Osteoblast (primary cell): ENCODE measurements around the gene SSU72. TPM values are rescaled to one million over a fixed set of nuclear protein-coding genes. Genes with fewer than 3 reads are reported as not detected.
"Not testable (repeated sequence)": the region's sequence is repeated elsewhere in the genome, so short reads cannot be mapped to it uniquely, and the experiment has no call there.

Experiments used
- DNase-seq: peaks from one replicate; pipeline ENCODE4 v3.0.0; 2011; ENCODE audit warnings: low spot score, mixed read lengths; ENCODE audit not compliant: insufficient read length; ENCODE audit errors: missing footprints
- H2AFZ ChIP-seq: 2 replicates; pipeline ENCODE4 v1.6.0; 2011; ENCODE audit warnings: mild to moderate bottlenecking, low read length
- H3K27ac ChIP-seq: 2 replicates; pipeline ENCODE4 v1.5.1; 2011; ENCODE audit warnings: mild to moderate bottlenecking, low read depth, low read length, moderate library complexity
- H3K27me3 ChIP-seq: 2 replicates; pipeline ENCODE4 v1.6.0; 2012; ENCODE audit warnings: mild to moderate bottlenecking, control low read depth, inconsistent platforms, low read length, moderate library complexity; ENCODE audit not compliant: insufficient read depth
- H3K36me3 ChIP-seq: 2 replicates; pipeline ENCODE4 v1.5.1; 2011; ENCODE audit warnings: mild to moderate bottlenecking, low read length, control low read depth, moderate library complexity; ENCODE audit not compliant: insufficient read depth
- H3K4me1 ChIP-seq: 2 replicates; pipeline ENCODE4 v1.5.1; 2011; ENCODE audit warnings: mild to moderate bottlenecking, low read length, control low read depth, moderate library complexity; ENCODE audit not compliant: insufficient read depth
- H3K4me2 ChIP-seq: 2 replicates; pipeline ENCODE4 v1.6.0; 2011; ENCODE audit warnings: mild to moderate bottlenecking, low read length; ENCODE audit not compliant: insufficient read depth
- H3K4me3 ChIP-seq: fragments of 200-600 bp; sonication (generic); 3 replicates; pipeline ENCODE4 v1.5.1; 2012; ENCODE audit warnings: mild to moderate bottlenecking, low read length, inconsistent platforms; ENCODE audit not compliant: insufficient read depth
- H3K79me2 ChIP-seq: 2 replicates; pipeline ENCODE4 v1.6.0; 2012; ENCODE audit warnings: mild to moderate bottlenecking, low read length, control low read depth, inconsistent platforms; ENCODE audit not compliant: insufficient read depth
- H3K9me3 ChIP-seq: 2 replicates; pipeline ENCODE4 v1.5.1; 2011; ENCODE audit warnings: low read depth, low read length, control low read depth
- H4K20me1 ChIP-seq: 2 replicates; pipeline ENCODE4 v1.6.0; 2012; ENCODE audit warnings: mild to moderate bottlenecking, low read length, control low read depth; ENCODE audit not compliant: insufficient read depth
- total RNA-seq: library from RNA; depleted of rRNA; stranded (reverse); fragments of >200 nt; gene quantifications from 2 replicates; pipeline ENCODE4 v1.2.3, GENCODE V29; 2012
- TF ChIP-seq, protein P1 (sequence below): IDR thresholded peaks from 2 replicates; pipeline ENCODE4 v1.5.1; 2011; ENCODE audit warnings: mild to moderate bottlenecking, low read depth, low read length, moderate library complexity; ENCODE audit errors: extremely low read depth

Gene SSU72
- total RNA-seq, 1 donor = 73.1 TPM

- Histone ChIP-seq H4K20me1 (no peaks in the 10 kb centered on the region), H3K4me2 (no peak overlapping the region), H3K4me3 (no peak overlapping the region), H3K4me1 (no peaks in the 10 kb centered on the region), H3K79me2 (peaks cover 6% of the 10 kb centered on the region), H2AFZ (no peak overlapping the region), H3K36me3 (peaks cover 16% of the 10 kb centered on the region), H3K27me3 (no peaks in the 10 kb centered on the region), H3K9me3 (no peaks in the 10 kb centered on the region), H3K27ac (no peak overlapping the region)
- TF ChIP-seq, protein P1, sequence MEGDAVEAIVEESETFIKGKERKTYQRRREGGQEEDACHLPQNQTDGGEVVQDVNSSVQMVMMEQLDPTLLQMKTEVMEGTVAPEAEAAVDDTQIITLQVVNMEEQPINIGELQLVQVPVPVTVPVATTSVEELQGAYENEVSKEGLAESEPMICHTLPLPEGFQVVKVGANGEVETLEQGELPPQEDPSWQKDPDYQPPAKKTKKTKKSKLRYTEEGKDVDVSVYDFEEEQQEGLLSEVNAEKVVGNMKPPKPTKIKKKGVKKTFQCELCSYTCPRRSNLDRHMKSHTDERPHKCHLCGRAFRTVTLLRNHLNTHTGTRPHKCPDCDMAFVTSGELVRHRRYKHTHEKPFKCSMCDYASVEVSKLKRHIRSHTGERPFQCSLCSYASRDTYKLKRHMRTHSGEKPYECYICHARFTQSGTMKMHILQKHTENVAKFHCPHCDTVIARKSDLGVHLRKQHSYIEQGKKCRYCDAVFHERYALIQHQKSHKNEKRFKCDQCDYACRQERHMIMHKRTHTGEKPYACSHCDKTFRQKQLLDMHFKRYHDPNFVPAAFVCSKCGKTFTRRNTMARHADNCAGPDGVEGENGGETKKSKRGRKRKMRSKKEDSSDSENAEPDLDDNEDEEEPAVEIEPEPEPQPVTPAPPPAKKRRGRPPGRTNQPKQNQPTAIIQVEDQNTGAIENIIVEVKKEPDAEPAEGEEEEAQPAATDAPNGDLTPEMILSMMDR = no peak
- peak; percentile 63 for DNase-seq
Observed at GRCh38 chr1:1521331-1521730, 53.3 kb downstream of the SSU72 start.

GRCh38 chr1:1519805-1520505 is 54.7 kb downstream of the SSU72 start:
- not testable (repeated sequence) for H3K4me1 ChIP-seq, H3K4me2 ChIP-seq, H4K20me1 ChIP-seq, DNase-seq, H3K27ac ChIP-seq, H3K9me3 ChIP-seq, H2AFZ ChIP-seq, H3K27me3 ChIP-seq, H3K4me3 ChIP-seq
- Histone ChIP-seq H3K36me3 (peaks cover 21% of the 10 kb centered on the region), H3K79me2 (peaks cover 15% of the 10 kb centered on the region)

- not testable (repeated sequence) for H3K27me3 ChIP-seq, H3K27ac ChIP-seq, H3K4me3 ChIP-seq, H3K4me1 ChIP-seq, H4K20me1 ChIP-seq, H3K9me3 ChIP-seq, H3K4me2 ChIP-seq, H2AFZ ChIP-seq
- DNase-seq = peak; percentile 82
- Histone ChIP-seq H3K36me3 (peaks cover 24% of the 10 kb centered on the region), H3K79me2 (peaks cover 27% of the 10 kb centered on the region)
Observed at GRCh38 chr1:1518621-1519007, 56.0 kb downstream of the SSU72 start.

DNA sequence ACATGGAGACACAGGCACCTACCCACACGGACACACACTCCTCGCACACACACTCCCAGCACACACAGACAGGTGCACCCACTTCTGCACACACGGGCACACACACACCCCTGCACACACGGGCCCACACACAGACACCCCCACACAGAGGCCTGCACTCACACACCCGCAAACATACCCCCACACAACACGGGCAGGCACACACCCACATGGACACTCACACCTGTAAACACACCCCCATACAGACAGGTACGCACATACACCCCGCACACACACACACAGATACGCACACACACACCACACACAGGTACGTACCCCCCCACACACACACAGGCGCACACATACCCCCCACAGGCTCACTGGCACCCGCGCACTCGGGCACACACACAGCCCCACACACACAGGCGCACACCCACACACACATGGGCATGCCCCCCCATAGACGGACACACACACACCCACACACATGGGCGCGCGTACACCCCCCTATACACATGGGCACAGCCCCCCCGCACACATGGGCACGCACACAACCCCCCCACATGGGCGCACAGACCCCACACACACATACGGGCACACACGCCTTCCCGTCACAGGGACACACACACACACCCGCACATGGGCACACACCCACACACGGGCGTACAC is 56.6 kb downstream of the SSU72 start:
- Histone ChIP-seq H2AFZ (no peak overlapping the region), H3K27ac (no peak overlapping the region), H3K4me1 (no peaks in the 10 kb centered on the region), H3K27me3 (no peaks in the 10 kb centered on the region), H3K4me3 (no peak overlapping the region), H3K36me3 (peaks cover 24% of the 10 kb centered on the region), H3K4me2 (no peak overlapping the region), H4K20me1 (peaks cover 4% of the 10 kb centered on the region), H3K9me3 (no peaks in the 10 kb centered on the region), H3K79me2 (peaks cover 30% of the 10 kb centered on the region)
- TF ChIP-seq, protein P1 = no peak
- peak; percentile 65 for DNase-seq

DNA sequence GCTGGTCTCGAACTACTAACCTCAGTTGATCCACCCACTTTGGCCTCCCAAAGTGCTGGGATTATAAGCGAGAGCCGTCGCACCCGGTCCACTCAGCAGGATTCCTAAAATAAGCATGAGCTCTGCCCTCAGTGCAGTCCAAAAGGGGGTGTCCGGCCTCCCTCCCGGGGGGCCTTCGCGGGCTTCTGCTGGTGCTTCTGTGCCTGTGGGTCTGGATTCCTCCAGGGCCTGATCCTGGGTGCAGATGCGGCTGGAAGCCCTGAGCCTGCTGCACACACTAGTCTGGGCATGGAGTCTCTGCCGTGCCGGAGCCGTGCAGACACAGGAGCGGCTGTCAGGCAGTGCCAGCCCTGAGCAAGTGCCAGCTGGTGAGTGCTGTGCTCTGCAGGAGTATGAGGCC is 57.7 kb downstream of the SSU72 start:
- not testable (repeated sequence) for H3K27me3 ChIP-seq, H4K20me1 ChIP-seq, H3K4me1 ChIP-seq, H3K9me3 ChIP-seq, H3K27ac ChIP-seq, H3K4me3 ChIP-seq, H3K4me2 ChIP-seq, H2AFZ ChIP-seq
- H3K79me2 ChIP-seq = peaks cover 33% of the 10 kb centered on the region
- DNase-seq = peak; percentile 22
- peaks cover 24% of the 10 kb centered on the region for H3K36me3 ChIP-seq

GRCh38 chr1:1514376-1514775 is 60.3 kb downstream of the SSU72 start:
- not testable (repeated sequence) for H3K9me3 ChIP-seq, H3K27ac ChIP-seq, DNase-seq, H3K4me3 ChIP-seq, H4K20me1 ChIP-seq, H3K4me1 ChIP-seq, H3K27me3 ChIP-seq, H3K4me2 ChIP-seq, H2AFZ ChIP-seq
- peaks cover 15% of the 10 kb centered on the region for H3K36me3 ChIP-seq
- peaks cover 33% of the 10 kb centered on the region for H3K79me2 ChIP-seq

DNA sequence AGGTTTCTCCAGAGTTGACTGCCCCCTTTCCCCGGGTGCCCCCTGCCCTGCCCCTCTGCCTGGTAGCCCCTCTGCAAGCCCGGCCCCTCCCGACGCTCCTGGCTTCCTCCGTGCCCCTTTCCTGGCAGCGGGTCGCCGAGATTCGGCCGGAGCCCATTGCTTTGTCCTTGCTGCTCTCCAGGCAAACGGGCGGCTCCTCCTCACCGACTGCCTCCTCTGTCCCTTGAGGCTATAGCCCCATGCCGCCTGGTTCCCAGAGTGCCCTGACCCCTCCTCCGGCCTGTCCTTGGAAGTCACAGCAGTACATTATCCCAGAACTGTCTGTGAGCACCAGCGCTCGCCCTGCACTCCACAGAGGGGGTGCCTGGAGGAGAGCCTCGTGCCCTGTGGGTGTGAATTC is 61.0 kb downstream of the SSU72 start:
- H2AFZ ChIP-seq, H3K27me3 ChIP-seq, H3K27ac ChIP-seq, H3K4me1 ChIP-seq, H3K9me3 ChIP-seq, DNase-seq, H4K20me1 ChIP-seq: not testable (repeated sequence)
- peaks cover 33% of the 10 kb centered on the region for H3K79me2 ChIP-seq
- peak overlapping the region; percentile 39 for H3K4me3 ChIP-seq
- peak overlapping the region; percentile 36 for H3K4me2 ChIP-seq
- H3K36me3 ChIP-seq = peaks cover 15% of the 10 kb centered on the region
